IPS-18c (cell line): ENCODE data around the gene MMP20.

Source experiments
- H3K4me3 ChIP-seq: 2 replicates; pipeline ENCODE4 v1.7.0; 2013; ENCODE audit warnings: low read depth, mild to moderate bottlenecking, low read length, moderate library complexity; ENCODE audit not compliant: insufficient read depth
- H3K9me3 ChIP-seq: one replicate; pipeline ENCODE4 v1.6.1; 2013; ENCODE audit warnings: mild to moderate bottlenecking, low read length, moderate library complexity; ENCODE audit not compliant: control insufficient read depth, insufficient read depth

Gene MMP20, protein sequence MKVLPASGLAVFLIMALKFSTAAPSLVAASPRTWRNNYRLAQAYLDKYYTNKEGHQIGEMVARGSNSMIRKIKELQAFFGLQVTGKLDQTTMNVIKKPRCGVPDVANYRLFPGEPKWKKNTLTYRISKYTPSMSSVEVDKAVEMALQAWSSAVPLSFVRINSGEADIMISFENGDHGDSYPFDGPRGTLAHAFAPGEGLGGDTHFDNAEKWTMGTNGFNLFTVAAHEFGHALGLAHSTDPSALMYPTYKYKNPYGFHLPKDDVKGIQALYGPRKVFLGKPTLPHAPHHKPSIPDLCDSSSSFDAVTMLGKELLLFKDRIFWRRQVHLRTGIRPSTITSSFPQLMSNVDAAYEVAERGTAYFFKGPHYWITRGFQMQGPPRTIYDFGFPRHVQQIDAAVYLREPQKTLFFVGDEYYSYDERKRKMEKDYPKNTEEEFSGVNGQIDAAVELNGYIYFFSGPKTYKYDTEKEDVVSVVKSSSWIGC

DNA sequence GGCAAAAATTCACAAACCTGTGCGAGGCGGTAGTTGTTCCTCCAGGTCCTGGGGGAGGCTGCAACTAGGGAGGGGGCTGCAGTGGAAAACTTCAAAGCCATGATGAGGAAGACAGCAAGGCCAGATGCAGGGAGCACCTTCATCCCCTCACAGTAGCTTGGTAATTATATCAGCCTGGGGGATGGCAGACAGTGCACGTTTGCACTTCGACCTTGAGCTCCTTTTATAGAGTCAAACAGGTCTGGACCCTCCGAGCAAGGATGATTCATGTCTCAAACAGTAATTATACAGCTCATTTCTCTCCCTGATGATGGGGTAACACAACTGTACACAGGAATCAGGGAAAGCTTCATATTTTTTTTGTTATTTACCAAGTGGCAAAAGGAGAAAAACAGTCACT is at the start of gene MMP20:
Gene MMP20, minus strand, starts transcription at position 156 of the 400 bp plus-strand sequence. Its CDS starts 13 bp downstream, at position 143.
- Histone ChIP-seq H3K9me3 (no peaks in the 10 kb centered on the region), H3K4me3 (no peak within 1 kb of the TSS)

DNA sequence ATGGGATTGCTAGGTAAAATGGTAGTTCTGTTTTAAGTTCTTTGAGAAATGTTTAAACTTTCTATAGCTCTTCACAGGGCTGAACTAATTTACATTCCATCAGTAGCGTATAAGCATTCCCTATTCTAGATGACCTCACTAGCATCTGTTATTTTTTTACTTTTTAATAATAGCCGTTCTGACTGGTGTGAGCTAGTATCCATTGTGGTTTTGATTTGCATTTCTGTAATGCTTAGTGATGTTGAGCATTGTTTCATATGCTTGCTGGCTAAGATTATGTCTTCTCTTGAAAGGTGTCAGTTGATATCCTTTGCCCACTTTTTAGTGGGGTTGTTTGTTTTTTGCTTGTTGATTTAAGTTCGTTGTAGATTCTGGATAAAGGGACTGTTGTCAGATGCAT is 44.5 kb upstream of the MMP20 start:
- Histone ChIP-seq H3K9me3 (no peaks in the 10 kb centered on the region), H3K4me3 (no peak overlapping the region)

DNA sequence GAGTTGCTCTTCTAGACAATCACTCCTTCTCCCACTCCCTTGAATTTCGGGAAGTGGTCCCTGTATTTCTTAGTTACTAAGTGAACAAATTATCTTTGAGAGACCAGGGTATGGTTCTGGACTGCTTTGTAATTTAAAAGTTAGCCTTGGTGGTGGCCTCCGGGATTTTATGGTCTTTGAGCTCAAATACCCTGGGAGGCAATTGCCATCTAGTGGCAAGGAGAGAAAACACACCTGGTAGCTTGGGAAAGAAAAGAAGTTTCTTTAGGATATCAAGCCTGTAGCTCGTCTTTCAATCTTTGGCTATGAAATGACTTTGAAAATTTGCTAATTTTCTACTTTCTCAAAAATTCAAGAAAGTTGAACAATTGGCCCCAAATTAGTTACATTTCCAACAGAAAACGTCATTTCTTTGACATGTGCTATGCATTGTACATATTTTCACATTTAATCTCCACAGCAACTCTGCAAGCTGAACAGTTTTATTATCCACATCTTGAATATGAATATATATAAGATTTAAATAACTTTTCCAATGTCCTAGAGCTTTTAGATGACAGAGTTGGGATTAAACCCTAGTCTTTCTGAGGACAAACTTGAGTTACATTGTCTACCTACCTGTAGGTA is 41.3 kb upstream of the MMP20 start:
- no peaks in the 10 kb centered on the region for H3K9me3 ChIP-seq
- no peak overlapping the region for H3K4me3 ChIP-seq

DNA sequence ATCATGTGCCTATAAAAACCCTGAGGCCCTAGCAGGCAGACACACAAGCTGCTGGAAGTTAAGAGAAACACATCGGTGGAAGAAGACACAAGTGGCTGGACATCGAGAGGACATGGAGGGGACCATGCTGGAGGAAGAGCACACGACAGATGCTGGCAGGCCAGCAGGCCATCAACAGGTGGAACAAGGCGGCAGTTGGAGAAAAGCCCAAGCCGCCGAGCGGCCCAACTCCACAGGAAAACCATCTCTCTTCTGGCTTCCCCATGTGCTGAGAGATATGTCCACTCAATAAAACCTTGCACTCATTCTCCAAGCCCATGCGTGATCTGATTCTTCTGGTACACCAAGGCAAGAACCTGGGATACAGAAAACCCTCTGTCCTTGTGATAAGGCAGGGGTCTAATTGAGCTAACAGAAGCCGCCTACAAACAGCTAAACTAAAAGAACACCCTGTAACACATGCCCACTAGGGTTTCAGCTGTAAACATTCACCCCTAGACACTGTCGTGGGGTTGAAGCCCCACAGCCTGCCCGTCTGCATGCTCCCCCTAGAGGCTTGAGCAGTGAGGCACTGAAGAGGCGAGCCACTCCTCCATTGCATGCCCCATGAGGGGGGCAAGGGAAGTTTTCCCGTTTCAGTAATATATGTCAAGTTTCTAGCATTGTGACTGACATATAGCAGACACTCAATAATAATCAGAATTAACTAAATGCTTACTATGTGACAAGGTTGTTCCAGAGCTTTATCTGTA is 39.0 kb upstream of the MMP20 start:
- H3K9me3 ChIP-seq: no peaks in the 10 kb centered on the region
- H3K4me3 ChIP-seq: no peak overlapping the region

DNA sequence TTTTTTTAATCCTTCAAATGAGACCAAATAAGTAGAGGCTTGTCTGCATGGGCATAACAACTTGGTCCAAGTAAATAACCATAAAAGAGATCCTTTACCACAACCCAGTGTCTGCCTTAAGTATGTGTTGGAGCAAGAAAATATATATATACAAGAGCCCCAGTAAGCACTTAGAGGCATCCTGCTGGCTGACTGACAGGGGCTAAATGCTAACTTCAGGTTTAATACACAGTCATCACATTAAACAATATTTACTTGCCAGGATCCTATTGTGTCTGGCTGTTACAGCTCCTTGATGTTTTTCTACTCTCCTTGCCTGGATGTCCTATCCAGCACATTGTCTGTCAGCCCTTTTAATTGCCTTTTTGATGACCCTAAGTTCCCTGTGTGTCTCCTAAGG is 37.5 kb upstream of the MMP20 start:
- no peaks in the 10 kb centered on the region for H3K9me3 ChIP-seq
- no peak overlapping the region for H3K4me3 ChIP-seq

DNA sequence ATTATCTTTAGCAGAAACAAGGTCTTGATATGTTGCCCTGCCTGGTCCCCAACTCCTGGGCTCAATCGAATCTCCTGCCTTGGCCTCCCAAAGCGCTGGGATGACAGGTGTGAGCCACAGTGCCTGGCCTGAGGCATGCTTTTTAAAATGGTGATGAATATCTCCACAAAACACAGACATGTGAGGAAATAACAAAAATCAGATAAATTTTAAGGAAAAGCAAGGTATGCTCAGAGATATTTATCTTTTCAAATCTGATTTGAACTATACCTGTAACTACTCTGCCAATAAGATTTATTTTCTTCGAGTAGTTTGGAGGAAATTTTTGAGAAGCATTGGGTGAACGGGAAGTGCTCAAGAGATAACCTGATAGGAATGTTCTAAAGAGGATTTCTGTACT is 35.9 kb upstream of the MMP20 start:
- H3K4me3 ChIP-seq: no peak overlapping the region

DNA sequence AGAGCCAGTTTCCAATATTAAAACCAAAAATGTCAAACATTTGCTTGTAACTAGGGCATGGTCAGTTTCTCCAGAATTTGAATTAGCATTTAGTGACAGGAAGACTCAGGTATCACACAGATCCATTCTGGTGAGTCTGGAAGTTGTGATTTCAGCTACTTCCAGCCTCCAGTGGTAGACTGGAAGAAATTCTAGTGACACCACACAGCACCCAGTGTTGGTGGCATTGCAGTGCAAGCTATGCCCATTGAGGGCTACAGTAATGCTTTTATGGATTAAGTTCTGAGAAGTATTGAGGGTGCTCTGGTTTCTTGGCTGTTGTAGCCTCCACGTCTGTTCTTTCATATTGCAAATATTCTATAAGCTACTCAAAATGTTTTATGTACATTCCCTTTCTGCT is 31.4 kb upstream of the MMP20 start:
- H3K4me3 ChIP-seq: no peak overlapping the region
- peaks cover 2% of the 10 kb centered on the region for H3K9me3 ChIP-seq

More for the DNA sequence above, 35.9 kb upstream of the MMP20 start:
- no peaks in the 10 kb centered on the region for H3K9me3 ChIP-seq

DNA sequence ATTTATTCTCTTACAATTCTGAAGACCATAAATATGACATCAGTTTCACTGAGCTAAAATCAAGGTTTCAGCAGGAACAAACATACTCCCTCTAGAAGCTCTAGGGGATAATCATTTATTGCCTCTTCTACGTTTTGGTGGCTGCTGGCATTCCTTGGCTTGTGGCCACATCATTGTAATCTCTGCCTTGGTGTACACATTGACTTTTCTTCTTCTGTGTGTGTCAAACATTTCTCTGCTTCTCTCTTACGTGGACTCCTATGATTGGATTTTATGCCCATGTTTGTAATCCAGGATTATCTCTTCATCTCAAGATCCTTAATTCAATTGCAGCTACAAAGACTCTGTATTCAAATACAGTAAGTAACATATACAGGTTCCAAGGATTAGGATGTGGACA is 30.4 kb upstream of the MMP20 start:
- peaks cover 2% of the 10 kb centered on the region for H3K9me3 ChIP-seq
- no peak overlapping the region for H3K4me3 ChIP-seq

DNA sequence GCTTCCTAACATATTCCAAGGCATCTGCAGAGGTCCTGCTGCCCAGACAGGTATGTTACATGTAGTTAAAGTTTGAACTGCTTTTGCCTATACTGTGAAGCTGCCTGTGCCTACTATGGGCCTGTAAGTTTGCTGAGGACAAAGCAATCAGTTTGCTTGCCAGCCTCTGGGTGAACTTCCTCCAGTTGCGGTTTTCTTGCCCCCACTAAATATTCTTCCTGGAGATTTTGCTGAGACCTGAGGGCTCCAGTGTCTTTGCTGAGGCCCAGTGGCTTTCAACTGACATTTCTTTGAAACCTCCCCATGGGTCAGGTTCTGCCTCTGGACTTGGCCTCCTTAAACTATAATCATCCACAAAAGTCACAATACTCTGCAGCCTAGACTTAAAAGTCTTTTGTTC is 29.6 kb upstream of the MMP20 start:
- Histone ChIP-seq H3K4me3 (no peak overlapping the region), H3K9me3 (peaks cover 2% of the 10 kb centered on the region)

DNA sequence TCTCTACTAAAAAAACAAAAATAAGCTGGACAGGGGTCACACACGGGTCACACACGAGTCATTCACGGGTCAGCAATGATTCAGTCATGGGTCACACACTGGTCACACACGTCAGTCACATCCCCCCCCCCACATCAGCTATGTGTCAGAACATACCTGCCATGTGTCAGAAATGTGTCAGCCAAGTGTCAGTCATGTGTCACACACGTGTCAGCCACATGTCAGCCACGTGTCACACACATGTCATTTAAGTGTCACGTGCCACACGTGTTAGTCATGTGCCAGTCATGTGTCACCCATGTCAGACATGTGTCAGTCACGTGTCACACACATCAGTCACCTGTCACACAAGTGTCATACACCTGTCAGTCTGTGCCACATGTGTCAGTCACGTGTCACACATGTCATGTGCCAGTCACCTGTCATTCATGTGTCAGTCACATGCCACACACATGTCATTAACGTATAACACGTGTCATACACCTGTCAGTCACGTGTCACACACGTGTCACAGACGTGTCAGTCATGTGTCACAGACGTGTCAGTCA is 28.7 kb upstream of the MMP20 start:
- Histone ChIP-seq H3K4me3 (no peak overlapping the region), H3K9me3 (peaks cover 2% of the 10 kb centered on the region)

DNA sequence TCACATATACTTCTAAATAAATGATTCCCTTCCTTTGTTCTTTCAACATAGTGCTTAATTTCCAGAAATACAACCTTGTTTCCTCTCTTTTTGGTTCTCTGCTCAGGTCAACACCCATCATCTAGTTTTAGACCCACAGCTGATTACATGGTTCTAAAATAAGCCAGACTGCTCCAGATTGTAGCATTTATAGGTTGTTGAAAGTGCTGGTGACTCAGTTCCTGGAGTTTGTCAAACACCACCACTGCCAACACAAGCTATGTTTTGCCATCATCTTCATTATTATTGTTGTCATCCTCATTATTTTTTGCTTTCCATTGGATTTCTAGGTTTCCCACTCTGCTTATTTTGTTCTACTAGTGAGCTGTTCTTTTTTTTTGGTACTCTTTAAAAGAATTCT is 22.3 kb upstream of the MMP20 start:
- Histone ChIP-seq H3K4me3 (no peak overlapping the region), H3K9me3 (no peaks in the 10 kb centered on the region)

DNA sequence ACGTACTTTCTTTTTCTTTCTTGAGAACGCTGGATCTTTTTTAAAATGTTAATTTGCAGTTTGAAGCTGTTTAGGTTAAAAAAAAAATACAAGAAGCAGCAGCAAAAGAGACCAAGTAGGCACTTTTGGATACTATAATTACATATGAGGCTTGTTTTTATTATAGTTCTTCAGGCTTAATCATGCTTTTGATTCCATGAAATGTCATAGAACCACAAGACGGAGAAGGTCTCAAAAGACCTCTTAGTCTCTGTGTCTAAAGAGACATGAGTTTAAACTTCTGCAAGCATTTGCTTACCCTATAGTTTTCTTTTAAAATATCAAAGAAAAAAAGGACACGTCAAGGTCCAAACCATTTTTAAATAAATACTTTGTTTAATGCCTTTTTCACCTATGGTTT is 18.8 kb upstream of the MMP20 start:
- Histone ChIP-seq H3K9me3 (no peaks in the 10 kb centered on the region), H3K4me3 (no peak overlapping the region)

DNA sequence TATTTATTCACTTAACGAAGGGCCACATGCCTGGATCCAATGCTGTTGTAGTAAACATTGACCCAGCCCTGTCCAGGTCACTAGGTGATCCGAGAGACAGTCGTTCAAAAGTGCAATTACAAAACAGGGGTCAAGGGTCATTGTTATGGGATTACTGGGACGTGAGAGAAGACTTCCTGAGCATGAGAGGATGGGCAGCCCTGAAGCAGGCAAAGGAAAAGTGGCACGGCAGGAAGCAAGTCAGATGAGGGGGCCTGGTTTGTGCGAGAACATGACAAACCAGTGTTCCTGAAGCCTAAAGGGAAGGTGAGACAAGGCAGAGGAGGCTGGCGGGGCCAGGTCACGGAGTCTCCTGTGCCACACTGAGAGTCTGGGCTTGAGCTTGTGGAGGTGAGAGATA is 15.8 kb upstream of the MMP20 start:
- no peak overlapping the region for H3K4me3 ChIP-seq
- peaks cover 2% of the 10 kb centered on the region for H3K9me3 ChIP-seq

DNA sequence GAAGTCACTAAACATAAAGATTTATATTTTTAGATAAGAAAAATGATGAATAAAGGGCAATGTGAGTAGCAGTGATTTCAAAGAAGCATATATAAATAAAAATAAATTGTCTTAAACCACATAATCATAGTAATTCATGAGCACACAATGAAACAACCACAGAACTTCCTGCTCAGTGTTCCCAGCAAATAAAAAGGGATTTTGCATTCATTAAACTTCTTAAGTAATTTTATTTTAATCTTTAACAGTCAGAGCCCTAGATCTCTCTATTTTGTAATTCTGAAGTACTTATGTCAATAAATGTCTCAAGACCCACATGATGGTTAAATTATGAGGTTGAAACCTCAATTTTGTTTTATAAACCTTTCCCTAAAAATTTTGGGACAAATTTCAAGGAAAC is 14.5 kb upstream of the MMP20 start:
- Histone ChIP-seq H3K4me3 (no peak overlapping the region), H3K9me3 (peaks cover 2% of the 10 kb centered on the region)

DNA sequence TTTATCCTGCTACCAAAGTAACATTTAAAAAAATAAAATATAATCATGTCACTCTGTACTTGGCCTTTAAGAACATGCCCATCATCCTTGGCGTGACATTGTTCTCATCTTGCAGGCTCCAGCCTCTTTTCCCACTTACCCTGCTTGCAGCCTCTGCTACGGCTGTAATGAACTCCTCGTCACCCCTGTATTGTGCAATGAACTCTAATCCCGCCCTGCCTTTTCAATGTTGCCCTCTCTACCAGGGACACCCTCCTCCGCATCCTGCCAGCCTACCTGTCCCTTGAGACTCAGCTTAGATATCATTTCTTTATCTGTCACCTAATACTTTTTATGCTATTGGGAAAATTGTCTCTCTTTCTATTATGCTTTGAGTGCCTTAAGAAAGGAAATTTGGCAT is 12.6 kb upstream of the MMP20 start:
- peaks cover 2% of the 10 kb centered on the region for H3K9me3 ChIP-seq
- no peak overlapping the region for H3K4me3 ChIP-seq

DNA sequence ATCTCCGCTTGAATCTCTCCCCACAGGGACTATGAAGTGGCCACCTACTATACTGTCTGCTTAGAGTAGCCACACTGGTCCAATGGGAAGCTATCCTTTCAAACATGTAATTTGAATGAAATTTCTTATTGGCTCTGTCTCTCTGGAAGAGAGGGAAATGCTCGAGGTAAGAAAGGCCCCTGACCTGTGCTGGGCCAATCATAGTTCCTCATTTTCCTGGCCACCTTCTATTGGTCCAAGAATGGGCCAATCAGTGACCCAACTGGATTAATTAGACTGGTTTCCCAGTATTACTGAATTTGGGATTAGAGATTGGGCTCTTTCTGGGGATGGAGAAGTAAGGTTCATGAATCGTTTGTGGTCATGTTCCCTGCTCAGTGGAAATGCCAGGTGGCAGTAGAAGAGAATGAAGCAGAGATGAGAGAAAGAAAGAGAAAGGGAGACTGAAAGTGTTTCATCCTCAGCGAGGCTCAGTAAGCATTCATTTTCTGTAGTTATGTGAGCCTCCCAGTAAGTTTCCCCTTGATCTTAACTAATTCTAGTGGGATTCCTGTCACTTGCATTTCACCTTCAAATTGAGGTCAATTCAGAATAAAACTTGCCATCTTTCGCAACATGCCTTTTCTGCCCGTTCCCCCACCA is 8.4 kb upstream of the MMP20 start:
- Histone ChIP-seq H3K4me3 (no peak overlapping the region), H3K9me3 (no peaks in the 10 kb centered on the region)

DNA sequence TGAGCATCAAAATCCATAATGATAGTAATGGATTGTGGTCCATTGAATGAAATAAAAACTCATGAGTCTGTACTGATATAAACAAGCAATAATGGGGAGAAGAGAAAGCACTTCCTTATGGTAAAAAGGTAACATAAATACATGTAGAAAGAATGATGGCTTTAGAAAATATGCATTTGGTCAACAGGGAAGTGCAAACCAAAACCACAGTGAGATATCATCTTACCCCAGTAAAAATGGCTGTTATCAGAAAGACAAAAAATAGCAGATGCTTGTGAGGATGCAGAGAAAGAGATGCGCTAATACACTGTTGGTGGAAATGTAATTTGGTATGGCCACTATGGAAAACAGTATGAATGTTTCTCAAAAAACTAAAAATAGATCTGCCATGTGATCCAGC is 6.9 kb upstream of the MMP20 start:
- no peaks in the 10 kb centered on the region for H3K9me3 ChIP-seq

More for the DNA sequence above, 6.9 kb upstream of the MMP20 start:
- no peak overlapping the region for H3K4me3 ChIP-seq
